ENCODE results near the gene MANBA. TPM values are rescaled to one million over a fixed set of nuclear protein-coding genes. Genes with fewer than 3 reads are reported as not detected.

Gene MANBA
- total and polyA plus RNA-seq, 2 of the 4 experiments (the other 2 are of a cell fraction), result 11.5 to 17.2 TPM

- Histone ChIP-seq H2BK20ac (ENCODE audit: low read depth, low read length) (no peak overlapping the region), H3K23ac (ENCODE audit: low read depth, low read length) (no peak overlapping the region), H3K36me3 (ENCODE audit: control insufficient read depth, insufficient read depth, low read length) (peaks cover 35% of the 10 kb centered on the region), H3K56ac (ENCODE audit: extremely low read depth, insufficient read depth, low read length) (no peak overlapping the region), H4K91ac (ENCODE audit: insufficient read depth, low read depth, low read length) (no peak overlapping the region), H2AFZ (replicated peaks; ENCODE audit: low read length, poor library complexity) (no peak overlapping the region), H2BK5ac (ENCODE audit: low read depth, low read length, poor library complexity, severe bottlenecking) (no peak overlapping the region), H3K9me3 (ENCODE audit: control insufficient read depth, insufficient read depth, low read length) (no peaks in the 10 kb centered on the region), H4K5ac (ENCODE audit: low read depth, low read length) (no peak overlapping the region), H3K4me2 (ENCODE audit: low read depth, low read length) (no peak overlapping the region), H3K4me3 (ENCODE audit: insufficient read depth, low read depth, low read length) (no peak overlapping the region), H3K9me1 (ENCODE audit: insufficient read depth, low read length) (peaks cover 10% of the 10 kb centered on the region), H3K4me1 (ENCODE audit: control insufficient read depth, insufficient read depth, low read length) (no peaks in the 10 kb centered on the region; the same call in 1 of the 2 replicates), H4K20me1 (ENCODE audit: insufficient read depth, low read length) (no peaks in the 10 kb centered on the region), H3K79me1 (ENCODE audit: low read depth in 1 of 2, low read length in 2 of 2) (no peaks in the 10 kb centered on the region), H2BK120ac (ENCODE audit: low read depth, low read length) (no peak overlapping the region), H3K14ac (replicated peaks; ENCODE audit: low read depth, low read length) (no peak overlapping the region), H2AK5ac (ENCODE audit: low read depth, low read length) (no peak overlapping the region), H2AK9ac (replicated peaks; ENCODE audit: low read depth, low read length, poor library complexity) (no peak overlapping the region), H3K27me3 (ENCODE audit: control insufficient read depth, insufficient read depth, low read length) (no peaks in the 10 kb centered on the region), H4K8ac (ENCODE audit: low read depth in 2 of 2, low read length in 2 of 2) (no peak overlapping the region), H3K27ac (ENCODE audit: insufficient read depth, low read length) (no peak overlapping the region), H3K18ac (ENCODE audit: low read depth, low read length) (no peak overlapping the region), H2BK15ac (ENCODE audit: low read depth, low read length) (no peak overlapping the region), H3K4ac (ENCODE audit: low read depth, low read length) (no peak overlapping the region), H3K9ac (ENCODE audit: low read depth, low read length) (no peak overlapping the region)
- TF ChIP-seq BHLHE40 (IDR thresholded peaks at IDR 0.05; ENCODE audit: low read depth, low read length), result no peak
- TF ChIP-seq RCOR1 (IDR thresholded peaks at IDR 0.05; ENCODE audit: insufficient replicate concordance, low read length), result no peak
- TF ChIP-seq MAFK (IDR thresholded peaks at IDR 0.05; ENCODE audit: low read depth, low read length), result no peak
- TF ChIP-seq MXI1 (IDR thresholded peaks at IDR 0.05; ENCODE audit: borderline replicate concordance, low read depth, low read length), result no peak
- no peak for TF ChIP-seq NFE2L2 (IDR thresholded peaks at IDR 0.05; ENCODE audit: low read depth, low read length)
- TF ChIP-seq CHD1 (IDR thresholded peaks at IDR 0.05; ENCODE audit: low read depth, low read length), result no peak
- dilution Hi-C loops (cut with HindIII; ENCODE audit: low sequenced_read_pairs, unreplicated experiment), result loop anchor here (25.0 kb wide), 1 partner anchor 404 kb away; the partner anchor contains the start of gene SLC9B1
- in situ Hi-C loops (cut with MboI; ENCODE audit: low sequenced_read_pairs), result loop anchor here (10.0 kb wide), 1 partner anchor 163 kb away; no protein-coding TSS in a partner anchor
- no TSS peak for BruUV-seq (replicated peaks)
- CTCF ChIA-PET, result no interaction called here
- no CpG with 5 or more reads among the region's 1 CpG for WGBS, 2 experiments (ENCODE audit: extremely low coverage in 2 of 2, insufficient read length in 1 of 2)
- ATAC-seq (ENCODE audit: low read depth) (peak; percentile 68), DNase-seq (peak; percentile 54)
- intact Hi-C loops (cut with micrococcal nuclease), result no loop called here
- POLR2A ChIA-PET (ENCODE audit: unreplicated experiment), result no interaction called here
Measured at GRCh38 chr4:102608190-102608589, 152.6 kb downstream of the MANBA start.
